SK-N-SH treated with all-trans-retinoic acid at 6 μM for 48 hours (cell line): Measurements from ENCODE around the gene SYNDIG1.

Source experiments
- ARNTL ChIP-seq: fragments of 450-650 bp; formaldehyde crosslinking; IDR thresholded peaks from 2 replicates; pipeline ENCODE4 v1.5.0; 2020; ENCODE audit warnings: low read depth, mild to moderate bottlenecking, moderate library complexity, borderline replicate concordance
- CSRNP3 ChIP-seq: fragments of 250-450 bp; sonication (Bioruptor Pico); IDR thresholded peaks from 2 replicates; pipeline ENCODE4 v1.5.1; 2021; ENCODE audit warnings: mild to moderate bottlenecking, moderate library complexity
- ESRRG ChIP-seq: fragments of 250-450 bp; sonication (Bioruptor Pico); IDR thresholded peaks from 2 replicates; pipeline ENCODE4 v1.6.1; 2021; ENCODE audit warnings: mild to moderate bottlenecking
- POU6F1 ChIP-seq: fragments of 250-450 bp; sonication (Bioruptor Pico); IDR thresholded peaks from 2 replicates; pipeline ENCODE4 v1.8.0; 2021; ENCODE audit warnings: low read depth, mild to moderate bottlenecking, moderate library complexity, borderline replicate concordance
- RARB ChIP-seq: fragments of 250-450 bp; sonication (Bioruptor Pico); IDR thresholded peaks from 2 replicates; pipeline ENCODE4 v1.8.0; 2021; ENCODE audit warnings: mild to moderate bottlenecking, moderate library complexity
- TCF4 ChIP-seq: fragments of 250-450 bp; sonication (Bioruptor Pico); IDR thresholded peaks from 2 replicates; pipeline ENCODE4 v1.8.0; 2021; ENCODE audit warnings: mild to moderate bottlenecking, moderate library complexity, borderline replicate concordance
- TOX ChIP-seq: fragments of 250-450 bp; sonication (Bioruptor Pico); IDR thresholded peaks from 2 replicates; pipeline ENCODE4 v1.8.0; 2021; ENCODE audit warnings: mild to moderate bottlenecking, moderate library complexity, borderline replicate concordance
- ZFP30 ChIP-seq: fragments of 450-650 bp; formaldehyde crosslinking; IDR thresholded peaks from 2 replicates; pipeline ENCODE4 v1.5.0; 2022; ENCODE audit warnings: mild to moderate bottlenecking, moderate library complexity
- TF ChIP-seq, protein P1 (sequence below): fragments of 250-450 bp; sonication (Bioruptor Pico); IDR thresholded peaks from 2 replicates; pipeline ENCODE4 v1.5.1; 2020; ENCODE audit warnings: low read depth, mild to moderate bottlenecking, moderate library complexity
- TF ChIP-seq, protein P2 (sequence below): fragments of 250-450 bp; sonication (Bioruptor Pico); IDR thresholded peaks from 2 replicates; pipeline ENCODE4 v1.8.0; 2020; ENCODE audit warnings: mild to moderate bottlenecking, moderate library complexity, borderline replicate concordance

- TF ChIP-seq, protein P1, sequence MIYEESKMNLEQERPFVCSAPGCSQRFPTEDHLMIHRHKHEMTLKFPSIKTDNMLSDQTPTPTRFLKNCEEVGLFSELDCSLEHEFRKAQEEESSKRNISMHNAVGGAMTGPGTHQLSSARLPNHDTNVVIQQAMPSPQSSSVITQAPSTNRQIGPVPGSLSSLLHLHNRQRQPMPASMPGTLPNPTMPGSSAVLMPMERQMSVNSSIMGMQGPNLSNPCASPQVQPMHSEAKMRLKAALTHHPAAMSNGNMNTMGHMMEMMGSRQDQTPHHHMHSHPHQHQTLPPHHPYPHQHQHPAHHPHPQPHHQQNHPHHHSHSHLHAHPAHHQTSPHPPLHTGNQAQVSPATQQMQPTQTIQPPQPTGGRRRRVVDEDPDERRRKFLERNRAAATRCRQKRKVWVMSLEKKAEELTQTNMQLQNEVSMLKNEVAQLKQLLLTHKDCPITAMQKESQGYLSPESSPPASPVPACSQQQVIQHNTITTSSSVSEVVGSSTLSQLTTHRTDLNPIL (CRISPR knock-in tag), result no peak
- TF ChIP-seq ARNTL (CRISPR knock-in tag), result no peak
- TF ChIP-seq ESRRG (CRISPR knock-in tag), result no peak
- TF ChIP-seq, protein P2, sequence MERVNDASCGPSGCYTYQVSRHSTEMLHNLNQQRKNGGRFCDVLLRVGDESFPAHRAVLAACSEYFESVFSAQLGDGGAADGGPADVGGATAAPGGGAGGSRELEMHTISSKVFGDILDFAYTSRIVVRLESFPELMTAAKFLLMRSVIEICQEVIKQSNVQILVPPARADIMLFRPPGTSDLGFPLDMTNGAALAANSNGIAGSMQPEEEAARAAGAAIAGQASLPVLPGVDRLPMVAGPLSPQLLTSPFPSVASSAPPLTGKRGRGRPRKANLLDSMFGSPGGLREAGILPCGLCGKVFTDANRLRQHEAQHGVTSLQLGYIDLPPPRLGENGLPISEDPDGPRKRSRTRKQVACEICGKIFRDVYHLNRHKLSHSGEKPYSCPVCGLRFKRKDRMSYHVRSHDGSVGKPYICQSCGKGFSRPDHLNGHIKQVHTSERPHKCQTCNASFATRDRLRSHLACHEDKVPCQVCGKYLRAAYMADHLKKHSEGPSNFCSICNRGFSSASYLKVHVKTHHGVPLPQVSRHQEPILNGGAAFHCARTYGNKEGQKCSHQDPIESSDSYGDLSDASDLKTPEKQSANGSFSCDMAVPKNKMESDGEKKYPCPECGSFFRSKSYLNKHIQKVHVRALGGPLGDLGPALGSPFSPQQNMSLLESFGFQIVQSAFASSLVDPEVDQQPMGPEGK (CRISPR knock-in tag), result no peak
- TF ChIP-seq TOX (CRISPR knock-in tag), result no peak
- no peak for TF ChIP-seq ZFP30 (CRISPR knock-in tag)
- no peak for TF ChIP-seq POU6F1 (CRISPR knock-in tag)
- TF ChIP-seq RARB, result no peak
- TF ChIP-seq TCF4 (CRISPR knock-in tag), result no peak
- no peak for TF ChIP-seq CSRNP3 (CRISPR knock-in tag)
Measured at GRCh38 chr20:24698706-24699206, 229.3 kb downstream of the SYNDIG1 start.
